Sigmoid colon (tissue), 7 donors: ENCODE measurements around the gene GALNT14. TPM values are rescaled to one million over a fixed set of nuclear protein-coding genes. Genes with fewer than 3 reads are reported as not detected.
"Not testable (repeated sequence)": the region's sequence is repeated elsewhere in the genome, so short reads cannot be mapped to it uniquely, and the experiment has no call there.

Experiments
- DNase-seq: peaks from one replicate; pipeline ENCODE4 v3.0.0-alpha.2; 2019
- H3K27ac ChIP-seq, 4 donors: fragments of 200-600 bp; sonication (generic); one replicate each; pipeline ENCODE4 v1.5.1; 2016 to 2019; ENCODE audit warnings: mild to moderate bottlenecking in 1 of 4
- H3K27me3 ChIP-seq, 3 donors: fragments of 200-600 bp; sonication (generic); one replicate each; pipeline ENCODE4 v1.5.1; 2019; ENCODE audit warnings: mild to moderate bottlenecking in 1 of 3
- H3K36me3 ChIP-seq, 4 donors: fragments of 200-600 bp; sonication (generic); one replicate each; pipeline ENCODE4 v1.5.1; 2016 to 2019
- H3K4me1 ChIP-seq, 4 donors: fragments of 200-600 bp; sonication (generic); one replicate each; pipeline ENCODE4 v1.5.1; 2017 to 2019
- H3K4me3 ChIP-seq, 4 donors: fragments of 200-600 bp; sonication (generic); one replicate each; pipeline ENCODE4 v1.5.1; 2017 to 2019; ENCODE audit warnings: mild to moderate bottlenecking in 2 of 4, moderate library complexity in 1 of 4
- H3K9me3 ChIP-seq, 4 donors: fragments of 200-600 bp in 3 of 4; sonication (generic) in 3 of 4; one replicate each; pipeline versions ENCODE4 v1.5.1 to v1.6.1; 2013 to 2019
- CTCF ChIP-seq, 4 experiments: fragments of 450-650 bp in 3 of 4; fragments of 200-600 bp in 1 of 4; IDR thresholded peaks; one replicate each; pipeline ENCODE4 v1.5.1; 2016 to 2019; ENCODE audit warnings: antibody characterized with exemption in 4 of 4, mild to moderate bottlenecking in 3 of 4, moderate library complexity in 2 of 4
- EP300 ChIP-seq, 4 donors: sonication (generic); formaldehyde crosslinking; IDR thresholded peaks; one replicate each; pipeline ENCODE4 v1.6.1; 2017; ENCODE audit warnings: antibody characterized with exemption in 4 of 4
- POLR2A ChIP-seq, 2 donors: fragments of 450-650 bp; IDR thresholded peaks; one replicate each; pipeline ENCODE4 v1.6.1; 2016; ENCODE audit warnings: antibody characterized with exemption in 2 of 2, mild to moderate bottlenecking in 2 of 2, moderate library complexity in 2 of 2
- POLR2AphosphoS5 ChIP-seq, 4 donors: sonication (generic); formaldehyde crosslinking; IDR thresholded peaks; one replicate each; pipeline ENCODE4 v1.6.1; 2017; ENCODE audit warnings: antibody characterized with exemption in 4 of 4
- WGBS, 2 donors: extraction: QIAGEN DNeasy Blood & Tissue Kit; methylation state at CpG; one replicate each; pipeline ENCODE4 v1.1.7; 2013; 5-methylcytosine and 5-hydroxymethylcytosine counted together
- intact Hi-C: fragments of 100-400 bp; cut with DNase I; formaldehyde crosslinking; loops from one replicate; pipeline ENCODE4 v1.15.1; 2023
- polyA plus RNA-seq, 3 donors: library from polyadenylated mRNA; stranded (reverse); fragments of 200-250 nt; gene quantifications; one replicate each; pipeline ENCODE4 v1.2.3, GENCODE V29; 2013
- total RNA-seq, 4 donors: library from RNA; depleted of rRNA; stranded (reverse); fragments of >200 nt; gene quantifications; one replicate each; pipeline ENCODE4 v1.1.0, GENCODE V29; 2016
- donor health status: healthy with polysubstance abuse.
- donor health status: Bipolar disorder and iron deficiency.
- donor health status: healthy.

The GALNT14 gene
- total and polyA plus RNA-seq, 7 donors, result 1.2 to 2.3 (median 1.2) TPM; not detected in 4

- no peaks in the 10 kb centered on the region for H3K27me3 ChIP-seq
- no peak overlapping the region for H3K4me3 ChIP-seq
- H3K27ac ChIP-seq, result no peak overlapping the region
- H3K36me3 ChIP-seq, result no peaks in the 10 kb centered on the region
- H3K4me1 ChIP-seq, result no peaks in the 10 kb centered on the region
- 94 to 95% methylated on average over 7 of the region's 7 CpGs for WGBS, 2 donors
- H3K9me3 ChIP-seq, result no peaks in the 10 kb centered on the region
- no peak for DNase-seq
- intact Hi-C loops, result no loop called here
- TF ChIP-seq POLR2AphosphoS5 (IDR thresholded peaks at IDR 0.05), result no peak
- no peak for TF ChIP-seq EP300 (IDR thresholded peaks at IDR 0.05)
- TF ChIP-seq POLR2A (IDR thresholded peaks at IDR 0.05), result no peak
- no peak for TF ChIP-seq CTCF (IDR thresholded peaks at IDR 0.05)
Measured at GRCh38 chr2:30910686-30911085, 227.6 kb downstream of the GALNT14 start.

- H3K9me3 ChIP-seq, H3K27ac ChIP-seq, H3K36me3 ChIP-seq, intact Hi-C loops, H3K4me1 ChIP-seq, H3K27me3 ChIP-seq, DNase-seq, H3K4me3 ChIP-seq: not testable (repeated sequence)
- 65 to 71% methylated on average over 14 of the region's 14 CpGs for WGBS, 2 donors
Measured at GRCh38 chr2:30904437-30904836, 233.8 kb downstream of the GALNT14 start.

GRCh38 chr2:30903326-30903725, 234.9 kb downstream of the GALNT14 start:
- 90 to 95% methylated on average over 5 of the region's 5 CpGs for WGBS, 2 donors
- Histone ChIP-seq H3K36me3 (no peaks in the 10 kb centered on the region), H3K4me3 (no peak overlapping the region), H3K27ac (no peak overlapping the region), H3K27me3 (no peaks in the 10 kb centered on the region), H3K9me3 (no peaks in the 10 kb centered on the region), H3K4me1 (no peaks in the 10 kb centered on the region)
- no peak for TF ChIP-seq CTCF (IDR thresholded peaks at IDR 0.05)
- no peak for TF ChIP-seq EP300 (IDR thresholded peaks at IDR 0.05)
- TF ChIP-seq POLR2A (IDR thresholded peaks at IDR 0.05), result no peak
- TF ChIP-seq POLR2AphosphoS5 (IDR thresholded peaks at IDR 0.05), result no peak
- intact Hi-C loops, result no loop called here
- no peak for DNase-seq

GRCh38 chr2:30900381-30900780, 237.9 kb downstream of the GALNT14 start:
- intact Hi-C loops, result no loop called here
- H3K27me3 ChIP-seq, result no peaks in the 10 kb centered on the region
- TF ChIP-seq CTCF (IDR thresholded peaks at IDR 0.05) (no peak), POLR2A (IDR thresholded peaks at IDR 0.05) (no peak), EP300 (IDR thresholded peaks at IDR 0.05) (no peak), POLR2AphosphoS5 (IDR thresholded peaks at IDR 0.05) (no peak)
- no peaks in the 10 kb centered on the region for H3K36me3 ChIP-seq
- no peaks in the 10 kb centered on the region for H3K4me1 ChIP-seq
- no peak for DNase-seq
- H3K4me3 ChIP-seq, result no peak overlapping the region
- H3K9me3 ChIP-seq, result peaks cover 0 to 5% (median 0%) of the 10 kb centered on the region in 4 donors
- 77 to 80% methylated on average over 5 of the region's 5 CpGs for WGBS, 2 donors
- H3K27ac ChIP-seq, result no peak overlapping the region

GRCh38 chr2:30899516-30900054, 238.7 kb downstream of the GALNT14 start:
- intact Hi-C loops, result no loop called here
- H3K27ac ChIP-seq, result no peak overlapping the region
- no peak overlapping the region for H3K4me3 ChIP-seq
- no peaks in the 10 kb centered on the region for H3K4me1 ChIP-seq
- 87 to 92% methylated on average over 14 of the region's 14 CpGs for WGBS, 2 donors
- H3K9me3 ChIP-seq, result peaks cover 0 to 5% (median 0%) of the 10 kb centered on the region in 4 donors
- TF ChIP-seq CTCF (IDR thresholded peaks at IDR 0.05) (no peak), POLR2AphosphoS5 (IDR thresholded peaks at IDR 0.05) (no peak), EP300 (IDR thresholded peaks at IDR 0.05) (no peak), POLR2A (IDR thresholded peaks at IDR 0.05) (no peak)
- H3K27me3 ChIP-seq, result no peaks in the 10 kb centered on the region
- H3K36me3 ChIP-seq, result no peaks in the 10 kb centered on the region
- no peak for DNase-seq
